PC-3 (cell line): ENCODE measurements around the gene BRME1. TPM values are rescaled to one million over a fixed set of nuclear protein-coding genes. Genes with fewer than 3 reads are reported as not detected.

Source experiments
- ATAC-seq: fragments of 200-7000 bp; cut with Tn5 transposase; 2 replicates; pipeline ENCODE4 v1.9.1; 2020; ENCODE audit warnings: mild to moderate bottlenecking, moderate library complexity
- BruUV-seq: library from RNA; stranded (reverse); fragments of 400-500 nt; replicated peaks from 2 replicates; lab custom pipeline; 2021; lab: Mats Ljungman, UMichigan
- CTCF ChIA-PET: fragments of 300-600 bp; sonication (Branson Sonifier 250); formaldehyde crosslinking; loops from one replicate; lab custom pipeline; 2022; ENCODE audit warnings: antibody characterized with exemption; lab: Charles Lee
- POLR2A ChIA-PET: fragments of 300-600 bp; sonication (Branson Sonifier 250); formaldehyde crosslinking; loops from one replicate; lab custom pipeline; 2022; ENCODE audit warnings: antibody characterized with exemption; ENCODE audit not compliant: unreplicated experiment; lab: Charles Lee
- DNase-seq: peaks from one replicate; pipeline ENCODE4 v3.0.0-alpha.2; 2015
- H2AFZ ChIP-seq: fragments of 300-600 bp; sonication (generic); 2 replicates; pipeline ENCODE4 v1.6.0; 2016; ENCODE audit warnings: antibody characterized with exemption, low read length
- H3F3A ChIP-seq: fragments of 300-600 bp; sonication (generic); one replicate; pipeline ENCODE4 v1.6.0; 2017; ENCODE audit warnings: antibody characterized with exemption, low read length, control low read depth, mild to moderate bottlenecking; ENCODE audit not compliant: unreplicated experiment
- H3K27ac ChIP-seq: fragments of 300-600 bp; sonication (generic); 2 replicates; pipeline ENCODE4 v1.5.1; 2016; ENCODE audit warnings: mild to moderate bottlenecking, low read length
- H3K27me3 ChIP-seq: fragments of 300-600 bp; sonication (generic); 2 replicates; pipeline ENCODE4 v1.6.1; 2016; ENCODE audit warnings: low read length, mixed read lengths
- H3K36me3 ChIP-seq: fragments of 300-600 bp; sonication (generic); 2 replicates; pipeline ENCODE4 v1.6.1; 2016; ENCODE audit warnings: low read depth, mixed run types, low read length, mixed read lengths
- H3K4me1 ChIP-seq: fragments of 300-600 bp; sonication (generic); 2 replicates; pipeline ENCODE4 v1.5.1; 2016; ENCODE audit warnings: low read length; ENCODE audit not compliant: insufficient read depth
- H3K4me2 ChIP-seq: fragments of 300-600 bp; sonication (generic); 2 replicates; pipeline ENCODE4 v1.6.0; 2016; ENCODE audit warnings: low read length
- H3K4me3 ChIP-seq: fragments of 300-600 bp; sonication (generic); 2 replicates; pipeline ENCODE4 v1.5.1; 2016; ENCODE audit warnings: mild to moderate bottlenecking, low read length, mixed read lengths
- H3K79me2 ChIP-seq: fragments of 300-600 bp; sonication (generic); 2 replicates; pipeline ENCODE4 v1.6.1; 2017; ENCODE audit warnings: low read length, mixed read lengths
- H3K9ac ChIP-seq: fragments of 300-600 bp; sonication (generic); 2 replicates; pipeline ENCODE4 v1.6.0; 2016; ENCODE audit warnings: mild to moderate bottlenecking, low read length
- H3K9me2 ChIP-seq: fragments of 300-600 bp; sonication (generic); replicated peaks from 2 replicates; pipeline ENCODE4 v1.6.1; 2016; ENCODE audit warnings: mixed run types, low read length, mixed read lengths
- H3K9me3 ChIP-seq: fragments of 300-600 bp; sonication (generic); 2 replicates; pipeline ENCODE4 v1.6.1; 2016; ENCODE audit warnings: low read length, mixed read lengths
- H4K20me1 ChIP-seq: fragments of 300-600 bp; sonication (generic); 2 replicates; pipeline ENCODE4 v1.6.1; 2016; ENCODE audit warnings: low read length, mixed read lengths
- CTCF ChIP-seq: fragments of 300-600 bp; sonication (generic); conservative IDR thresholded peaks from 2 replicates; pipeline ENCODE4 v1.5.1; 2017; ENCODE audit warnings: antibody characterized with exemption, low read depth, mild to moderate bottlenecking, low read length
- EZH2 ChIP-seq: fragments of 300-600 bp; sonication (generic); IDR thresholded peaks from one replicate; pipeline ENCODE4 v1.6.1; 2017; ENCODE audit warnings: antibody characterized with exemption, mild to moderate bottlenecking, low read length; ENCODE audit not compliant: unreplicated experiment
- EZH2phosphoT487 ChIP-seq: fragments of 300-600 bp; sonication (generic); IDR thresholded peaks from 2 replicates; pipeline ENCODE4 v1.6.1; 2018; ENCODE audit warnings: mild to moderate bottlenecking, antibody characterized with exemption, low read length, borderline replicate concordance
- intact Hi-C: fragments of 100-400 bp; cut with micrococcal nuclease; formaldehyde crosslinking; loops from 2 replicates; pipeline ENCODE4 v1.9.0; 2023
- total RNA-seq: library from RNA; depleted of rRNA; stranded (reverse); fragments of >200 nt; gene quantifications from 2 replicates; pipeline ENCODE4 v1.2.3, GENCODE V29; 2014

BRME1 gene
- total RNA-seq, 1 experiment from 2014 or later = 6.0 TPM

GRCh38 chr19:13902993-13903555 is 2.8 kb downstream of the BRME1 start:
- ATAC-seq = no peak
- intact Hi-C loops = no loop called here
- Histone ChIP-seq H3K4me1 (peaks cover 11% of the 10 kb centered on the region), H3K27me3 (no peaks in the 10 kb centered on the region), H3K9me2 (no peaks in the 10 kb centered on the region), H3K36me3 (no peaks in the 10 kb centered on the region), H3K9me3 (no peaks in the 10 kb centered on the region), H3F3A (no peaks in the 10 kb centered on the region), H2AFZ (no peak overlapping the region), H3K4me3 (no peak overlapping the region), H4K20me1 (no peaks in the 10 kb centered on the region), H3K27ac (no peak overlapping the region), H3K79me2 (peaks cover 11% of the 10 kb centered on the region), H3K4me2 (no peak overlapping the region), H3K9ac (no peak overlapping the region)
- no TSS peak for BruUV-seq
- peak; percentile 54 for DNase-seq
- POLR2A ChIA-PET = no interaction called here
- TF ChIP-seq EZH2 (no peak), CTCF (peak; percentile 73)
- CTCF ChIA-PET = interaction anchor here (1.2 kb wide), 1 partner anchor 50 kb away, joined by 4 read pairs; no protein-coding TSS in a partner anchor

GRCh38 chr19:13899912-13900584 is 5.9 kb downstream of the BRME1 start:
- H4K20me1 ChIP-seq = no peaks in the 10 kb centered on the region
- H3K4me2 ChIP-seq = no peak overlapping the region
- CTCF ChIA-PET = no interaction called here
- H3K9ac ChIP-seq = no peak overlapping the region
- ATAC-seq (no peak; the same call in 1 of the 2 replicates), DNase-seq (no peak)
- TF ChIP-seq CTCF = no peak
- TF ChIP-seq EZH2 = no peak
- TF ChIP-seq EZH2phosphoT487 = no peak
- no TSS peak for BruUV-seq
- POLR2A ChIA-PET = no interaction called here
- H3K79me2 ChIP-seq = no peaks in the 10 kb centered on the region
- H3K4me1 ChIP-seq = no peaks in the 10 kb centered on the region
- no peaks in the 10 kb centered on the region for H3K9me2 ChIP-seq
- no peaks in the 10 kb centered on the region for H3F3A ChIP-seq
- no peaks in the 10 kb centered on the region for H3K36me3 ChIP-seq
- H2AFZ ChIP-seq = no peak overlapping the region
- no peak overlapping the region for H3K4me3 ChIP-seq
- intact Hi-C loops = no loop called here
- no peaks in the 10 kb centered on the region for H3K9me3 ChIP-seq
- H3K27ac ChIP-seq = no peak overlapping the region
- no peaks in the 10 kb centered on the region for H3K27me3 ChIP-seq

GRCh38 chr19:13899393-13899792 is 6.5 kb downstream of the BRME1 start:
- no peak overlapping the region for H3K4me2 ChIP-seq
- H4K20me1 ChIP-seq = no peaks in the 10 kb centered on the region
- no peak overlapping the region for H3K4me3 ChIP-seq
- H3K9ac ChIP-seq = no peak overlapping the region
- DNase-seq = no peak
- ChIA-PET CTCF (no interaction called here), POLR2A (no interaction called here)
- no peak for TF ChIP-seq EZH2
- TF ChIP-seq CTCF = no peak
- TF ChIP-seq EZH2phosphoT487 = no peak
- no peak for ATAC-seq
- no peaks in the 10 kb centered on the region for H3K4me1 ChIP-seq
- no peaks in the 10 kb centered on the region for H3K27me3 ChIP-seq
- intact Hi-C loops = no loop called here
- H3K9me3 ChIP-seq = no peaks in the 10 kb centered on the region
- H3K9me2 ChIP-seq = no peaks in the 10 kb centered on the region
- no peak overlapping the region for H2AFZ ChIP-seq
- no TSS peak for BruUV-seq
- H3F3A ChIP-seq = no peaks in the 10 kb centered on the region
- no peak overlapping the region for H3K27ac ChIP-seq
- no peaks in the 10 kb centered on the region for H3K36me3 ChIP-seq
- H3K79me2 ChIP-seq = no peaks in the 10 kb centered on the region
